ENCODE measurements around the gene RBFOX2. TPM values are rescaled to one million over a fixed set of nuclear protein-coding genes. Genes with fewer than 3 reads are reported as not detected.

Gene RBFOX2
- total and polyA plus RNA-seq, 2 of the 8 experiments (the other 6 are each of a cell fraction or from before 2014, with no cell fraction given): 121 to 122 TPM

DNA sequence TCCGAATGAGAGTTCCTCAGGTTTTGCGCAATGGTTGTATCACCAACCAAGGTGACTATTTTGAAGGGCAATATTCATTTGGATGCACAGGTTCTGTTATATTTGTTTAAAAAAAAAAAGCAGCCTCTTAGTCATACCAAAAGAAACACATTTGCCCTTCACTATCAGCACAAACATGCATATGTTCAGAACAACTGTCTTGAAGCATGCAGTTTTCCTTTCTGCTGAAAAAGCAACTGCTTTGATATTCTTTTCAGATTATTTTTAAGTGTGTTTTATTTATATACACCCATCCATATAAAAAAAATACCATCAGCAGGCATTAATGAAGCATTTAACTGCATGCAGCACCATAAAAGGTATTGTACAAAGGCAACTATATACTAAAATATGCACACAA is 67.8 kb downstream of the RBFOX2 start (continued):
- TF ChIP-seq, protein P1, sequence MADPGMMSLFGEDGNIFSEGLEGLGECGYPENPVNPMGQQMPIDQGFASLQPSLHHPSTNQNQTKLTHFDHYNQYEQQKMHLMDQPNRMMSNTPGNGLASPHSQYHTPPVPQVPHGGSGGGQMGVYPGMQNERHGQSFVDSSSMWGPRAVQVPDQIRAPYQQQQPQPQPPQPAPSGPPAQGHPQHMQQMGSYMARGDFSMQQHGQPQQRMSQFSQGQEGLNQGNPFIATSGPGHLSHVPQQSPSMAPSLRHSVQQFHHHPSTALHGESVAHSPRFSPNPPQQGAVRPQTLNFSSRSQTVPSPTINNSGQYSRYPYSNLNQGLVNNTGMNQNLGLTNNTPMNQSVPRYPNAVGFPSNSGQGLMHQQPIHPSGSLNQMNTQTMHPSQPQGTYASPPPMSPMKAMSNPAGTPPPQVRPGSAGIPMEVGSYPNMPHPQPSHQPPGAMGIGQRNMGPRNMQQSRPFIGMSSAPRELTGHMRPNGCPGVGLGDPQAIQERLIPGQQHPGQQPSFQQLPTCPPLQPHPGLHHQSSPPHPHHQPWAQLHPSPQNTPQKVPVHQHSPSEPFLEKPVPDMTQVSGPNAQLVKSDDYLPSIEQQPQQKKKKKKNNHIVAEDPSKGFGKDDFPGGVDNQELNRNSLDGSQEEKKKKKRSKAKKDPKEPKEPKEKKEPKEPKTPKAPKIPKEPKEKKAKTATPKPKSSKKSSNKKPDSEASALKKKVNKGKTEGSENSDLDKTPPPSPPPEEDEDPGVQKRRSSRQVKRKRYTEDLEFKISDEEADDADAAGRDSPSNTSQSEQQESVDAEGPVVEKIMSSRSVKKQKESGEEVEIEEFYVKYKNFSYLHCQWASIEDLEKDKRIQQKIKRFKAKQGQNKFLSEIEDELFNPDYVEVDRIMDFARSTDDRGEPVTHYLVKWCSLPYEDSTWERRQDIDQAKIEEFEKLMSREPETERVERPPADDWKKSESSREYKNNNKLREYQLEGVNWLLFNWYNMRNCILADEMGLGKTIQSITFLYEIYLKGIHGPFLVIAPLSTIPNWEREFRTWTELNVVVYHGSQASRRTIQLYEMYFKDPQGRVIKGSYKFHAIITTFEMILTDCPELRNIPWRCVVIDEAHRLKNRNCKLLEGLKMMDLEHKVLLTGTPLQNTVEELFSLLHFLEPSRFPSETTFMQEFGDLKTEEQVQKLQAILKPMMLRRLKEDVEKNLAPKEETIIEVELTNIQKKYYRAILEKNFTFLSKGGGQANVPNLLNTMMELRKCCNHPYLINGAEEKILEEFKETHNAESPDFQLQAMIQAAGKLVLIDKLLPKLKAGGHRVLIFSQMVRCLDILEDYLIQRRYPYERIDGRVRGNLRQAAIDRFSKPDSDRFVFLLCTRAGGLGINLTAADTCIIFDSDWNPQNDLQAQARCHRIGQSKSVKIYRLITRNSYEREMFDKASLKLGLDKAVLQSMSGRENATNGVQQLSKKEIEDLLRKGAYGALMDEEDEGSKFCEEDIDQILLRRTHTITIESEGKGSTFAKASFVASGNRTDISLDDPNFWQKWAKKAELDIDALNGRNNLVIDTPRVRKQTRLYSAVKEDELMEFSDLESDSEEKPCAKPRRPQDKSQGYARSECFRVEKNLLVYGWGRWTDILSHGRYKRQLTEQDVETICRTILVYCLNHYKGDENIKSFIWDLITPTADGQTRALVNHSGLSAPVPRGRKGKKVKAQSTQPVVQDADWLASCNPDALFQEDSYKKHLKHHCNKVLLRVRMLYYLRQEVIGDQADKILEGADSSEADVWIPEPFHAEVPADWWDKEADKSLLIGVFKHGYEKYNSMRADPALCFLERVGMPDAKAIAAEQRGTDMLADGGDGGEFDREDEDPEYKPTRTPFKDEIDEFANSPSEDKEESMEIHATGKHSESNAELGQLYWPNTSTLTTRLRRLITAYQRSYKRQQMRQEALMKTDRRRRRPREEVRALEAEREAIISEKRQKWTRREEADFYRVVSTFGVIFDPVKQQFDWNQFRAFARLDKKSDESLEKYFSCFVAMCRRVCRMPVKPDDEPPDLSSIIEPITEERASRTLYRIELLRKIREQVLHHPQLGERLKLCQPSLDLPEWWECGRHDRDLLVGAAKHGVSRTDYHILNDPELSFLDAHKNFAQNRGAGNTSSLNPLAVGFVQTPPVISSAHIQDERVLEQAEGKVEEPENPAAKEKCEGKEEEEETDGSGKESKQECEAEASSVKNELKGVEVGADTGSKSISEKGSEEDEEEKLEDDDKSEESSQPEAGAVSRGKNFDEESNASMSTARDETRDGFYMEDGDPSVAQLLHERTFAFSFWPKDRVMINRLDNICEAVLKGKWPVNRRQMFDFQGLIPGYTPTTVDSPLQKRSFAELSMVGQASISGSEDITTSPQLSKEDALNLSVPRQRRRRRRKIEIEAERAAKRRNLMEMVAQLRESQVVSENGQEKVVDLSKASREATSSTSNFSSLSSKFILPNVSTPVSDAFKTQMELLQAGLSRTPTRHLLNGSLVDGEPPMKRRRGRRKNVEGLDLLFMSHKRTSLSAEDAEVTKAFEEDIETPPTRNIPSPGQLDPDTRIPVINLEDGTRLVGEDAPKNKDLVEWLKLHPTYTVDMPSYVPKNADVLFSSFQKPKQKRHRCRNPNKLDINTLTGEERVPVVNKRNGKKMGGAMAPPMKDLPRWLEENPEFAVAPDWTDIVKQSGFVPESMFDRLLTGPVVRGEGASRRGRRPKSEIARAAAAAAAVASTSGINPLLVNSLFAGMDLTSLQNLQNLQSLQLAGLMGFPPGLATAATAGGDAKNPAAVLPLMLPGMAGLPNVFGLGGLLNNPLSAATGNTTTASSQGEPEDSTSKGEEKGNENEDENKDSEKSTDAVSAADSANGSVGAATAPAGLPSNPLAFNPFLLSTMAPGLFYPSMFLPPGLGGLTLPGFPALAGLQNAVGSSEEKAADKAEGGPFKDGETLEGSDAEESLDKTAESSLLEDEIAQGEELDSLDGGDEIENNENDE (IDR thresholded peaks at IDR 0.05; ENCODE audit: insufficient replicate concordance, low read length): no peak

Data from H1 (cell line).